Activated CD4-positive, alpha-beta T cell treated with anti-CD3 and anti-CD28 coated beads, Interleukin-2, amount 50 U/mL, for 16 hours (primary cell): ENCODE data around the gene CCDC187.
A peak's percentile ranks its signal among the peaks of the same experiment; 100 is the strongest.

Source experiments
- DNase-seq: peaks from one replicate; pipeline ENCODE4 v3.0.0-alpha.2; 2020

CCDC187 gene

GRCh38 chr9:136222906-136223285, 81.0 kb downstream of the CCDC187 start:
- DNase-seq = no peak

- no peak for DNase-seq
Measured at GRCh38 chr9:136222166-136222905, 81.6 kb downstream of the CCDC187 start.

GRCh38 chr9:136220017-136220729, 83.7 kb downstream of the CCDC187 start:
- DNase-seq = peak; percentile 58

GRCh38 chr9:136219276-136219675, 84.6 kb downstream of the CCDC187 start:
- DNase-seq = no peak

GRCh38 chr9:136218673-136219072, 85.2 kb downstream of the CCDC187 start:
- no peak for DNase-seq

GRCh38 chr9:136218271-136218670, 85.6 kb downstream of the CCDC187 start:
- no peak for DNase-seq

- DNase-seq = no peak
Measured at GRCh38 chr9:136216541-136217244, 87.2 kb downstream of the CCDC187 start.

GRCh38 chr9:136213733-136214132, 90.2 kb downstream of the CCDC187 start:
- DNase-seq = no peak

- DNase-seq = no peak
Measured at GRCh38 chr9:136212345-136212950, 91.4 kb downstream of the CCDC187 start.

- no peak for DNase-seq
Measured at GRCh38 chr9:136211441-136212344, 92.2 kb downstream of the CCDC187 start.

GRCh38 chr9:136211006-136211405, 92.9 kb downstream of the CCDC187 start:
- no peak for DNase-seq

- no peak for DNase-seq
Measured at GRCh38 chr9:136210276-136210675, 93.6 kb downstream of the CCDC187 start.

GRCh38 chr9:136209786-136210185, 94.1 kb downstream of the CCDC187 start:
- no peak for DNase-seq

GRCh38 chr9:136209232-136209631, 94.7 kb downstream of the CCDC187 start:
- DNase-seq = no peak

- DNase-seq = no peak
Measured at GRCh38 chr9:136208675-136209074, 95.2 kb downstream of the CCDC187 start.

- DNase-seq = no peak
Measured at GRCh38 chr9:136207616-136208015, 96.3 kb downstream of the CCDC187 start.

- DNase-seq = no peak
Measured at GRCh38 chr9:136206602-136207275, 97.2 kb downstream of the CCDC187 start.

- no peak for DNase-seq
Measured at GRCh38 chr9:136205707-136205992, 98.2 kb downstream of the CCDC187 start.

GRCh38 chr9:136204838-136205706, 98.8 kb downstream of the CCDC187 start, which contains the start of gene LHX3:
Gene LHX3, minus strand, starts transcription at chr9:136205128. Its CDS starts 116 bp downstream, at chr9:136205012.
- no peak for DNase-seq

- DNase-seq = no peak
Measured at GRCh38 chr9:136204145-136204805, 99.6 kb downstream of the CCDC187 start.
